ENCODE results near the gene PEF1.

DNA sequence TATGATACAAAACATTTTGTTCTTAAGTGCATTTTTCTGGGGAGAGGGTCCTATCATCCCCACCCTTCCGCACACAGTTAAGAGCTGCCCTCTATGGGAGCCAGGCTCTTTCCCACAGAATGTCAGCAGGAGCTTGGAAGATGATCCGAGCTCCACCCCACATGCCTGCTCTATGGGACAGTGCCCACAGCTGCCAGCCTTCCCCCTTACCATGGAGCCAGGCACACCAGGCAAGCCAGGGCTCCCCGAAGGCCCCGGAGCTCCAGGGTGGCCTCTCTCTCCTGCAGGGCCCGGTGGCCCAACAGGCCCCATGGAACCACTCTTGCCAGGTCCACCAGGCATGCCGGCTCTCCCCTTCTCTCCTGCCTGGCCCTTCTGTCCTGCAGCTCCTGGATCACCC is 10.4 kb upstream of the PEF1 start:
- no peak for TF ChIP-seq CTCF (IDR thresholded peaks at IDR 0.05; ENCODE audit: insufficient read depth, low read length, poor library complexity, severe bottlenecking)
- no peak for TF ChIP-seq EZH2phosphoT487 (conservative IDR thresholded peaks at IDR 0.05; ENCODE audit: low read length)
